Gastrocnemius medialis (tissue), 4 donors: ENCODE measurements around the gene RILPL1. TPM values are rescaled to one million over a fixed set of nuclear protein-coding genes. Genes with fewer than 3 reads are reported as not detected.
A peak's percentile ranks its signal among the peaks of the same experiment; 100 is the strongest.
"Not testable (repeated sequence)": the region's sequence is repeated elsewhere in the genome, so short reads cannot be mapped to it uniquely, and the experiment has no call there.

Experiments
- ATAC-seq, 2 donors: fragments of 150-250 bp; one replicate each; pipeline ENCODE4 v1.9.1; 2016
- DNase-seq, 2 donors: peaks; one replicate each; pipeline ENCODE4 v3.0.0-alpha.2; 2019
- H3K27ac ChIP-seq, 4 donors: fragments of 200-600 bp; sonication (generic); 1 replicate in 1 of 4; 2 replicates in 3 of 4; pipeline ENCODE4 v1.5.1; 2016 to 2018; ENCODE audit warnings: mild to moderate bottlenecking in 2 of 4, moderate library complexity in 1 of 4
- H3K27me3 ChIP-seq, 3 donors: fragments of 200-600 bp; sonication (generic) in 2 of 3; 1 replicate in 1 of 3; 2 replicates in 2 of 3; pipeline versions ENCODE4 v1.5.1 to v1.6.0; 2016 to 2019; ENCODE audit warnings: mild to moderate bottlenecking in 1 of 3, moderate library complexity in 1 of 3
- H3K36me3 ChIP-seq, 2 donors: fragments of 200-600 bp; sonication (generic) in 1 of 2; one replicate each; pipeline ENCODE4 v1.5.1; 2017 to 2018
- H3K4me1 ChIP-seq, 2 donors: fragments of 200-600 bp; sonication (generic) in 1 of 2; one replicate each; pipeline ENCODE4 v1.5.1; 2016 to 2017; ENCODE audit warnings: mild to moderate bottlenecking in 2 of 2
- H3K4me3 ChIP-seq, 4 donors: fragments of 200-600 bp; sonication (generic) in 3 of 4; 1 replicate in 1 of 4; 2 replicates in 3 of 4; pipeline ENCODE4 v1.5.1; 2016 to 2019; ENCODE audit warnings: mild to moderate bottlenecking in 2 of 4
- H3K9me3 ChIP-seq, 3 donors: fragments of 200-600 bp; sonication (generic) in 2 of 3; 1 replicate in 1 of 3; 2 replicates in 2 of 3; pipeline ENCODE4 v1.5.1; 2016 to 2019
- CTCF ChIP-seq, 5 experiments: fragments of 450-650 bp in 3 of 5; fragments of 200-600 bp in 2 of 5; sonication (generic) in 2 of 5; IDR thresholded peaks in 4 of 5; conservative IDR thresholded peaks in 1 of 5; 1 replicate in 4 of 5; 2 replicates in 1 of 5; pipeline ENCODE4 v1.5.1; 2016 to 2019; ENCODE audit warnings: antibody characterized with exemption in 5 of 5, mild to moderate bottlenecking in 3 of 5, moderate library complexity in 3 of 5
- POLR2A ChIP-seq, 2 donors: fragments of 450-650 bp; IDR thresholded peaks; one replicate each; pipeline ENCODE4 v1.6.1; 2017; ENCODE audit warnings: antibody characterized with exemption in 2 of 2, mild to moderate bottlenecking in 2 of 2, moderate library complexity in 2 of 2
- in situ Hi-C, 4 donors: fragments of 200-750 bp; cut with MboI; loops; one replicate each; pipeline versions ENCODE4 v1.15.0 to v1.8.0; 2017; ENCODE audit warnings: low sequenced_read_pairs in 4 of 4
- intact Hi-C: fragments of 100-400 bp; cut with DNase I; formaldehyde crosslinking; loops from one replicate; pipeline ENCODE4 v1.15.1; 2023; ENCODE audit warnings: low total_unique reads
- total RNA-seq, 4 donors: library from RNA; depleted of rRNA; stranded (reverse); fragments of >200 nt; gene quantifications; one replicate each; pipeline versions ENCODE4 v1.1.0 to v1.2.3, GENCODE V29; 2016

The RILPL1 gene
- total RNA-seq, 4 donors from 2014 or later: 33.4 to 65.3 (median 40.6) TPM

GRCh38 chr12:123465084-123465483 lies 68.4 kb downstream of the RILPL1 start:
- peaks cover 12 to 21% of the 10 kb centered on the region in 2 donors for H3K4me1 ChIP-seq
- DNase-seq (no peak), ATAC-seq (peak in 1 of 2 donors; percentile 57)
- TF ChIP-seq POLR2A (IDR thresholded peaks at IDR 0.05) (no peak), CTCF (IDR thresholded peaks at IDR 0.05 in 4 of 5, conservative IDR thresholded peaks at IDR 0.05 in 1 of 5) (no peak)
- H3K36me3 ChIP-seq: peaks cover 0 to 15% of the 10 kb centered on the region in 2 donors
- H3K4me3 ChIP-seq: no peak overlapping the region
- H3K9me3 ChIP-seq: no peaks in the 10 kb centered on the region
- H3K27me3 ChIP-seq: no peaks in the 10 kb centered on the region
- peak overlapping the region; percentile 36 to 45 (median 40) for H3K27ac ChIP-seq
- in situ Hi-C loops (no loop called here), intact Hi-C loops (no loop called here)

- in situ Hi-C loops, ATAC-seq, H3K27me3 ChIP-seq, H3K4me3 ChIP-seq, H3K9me3 ChIP-seq, intact Hi-C loops, DNase-seq: not testable (repeated sequence)
- peak overlapping the region in 1 of 4 donors; percentile 48 for H3K27ac ChIP-seq
- peaks cover 24 to 29% of the 10 kb centered on the region in 2 donors for H3K4me1 ChIP-seq
- H3K36me3 ChIP-seq: peaks cover 0 to 15% of the 10 kb centered on the region in 2 donors
Measured at GRCh38 chr12:123463174-123463573, 70.3 kb downstream of the RILPL1 start.

GRCh38 chr12:123457980-123458779 lies 75.3 kb downstream of the RILPL1 start, which contains the start of gene SNRNP35:
Gene SNRNP35, plus strand, starts transcription at chr12:123458139. Its CDS starts 7,402 bp downstream, at chr12:123465541.
- no peaks in the 10 kb centered on the region for H3K27me3 ChIP-seq
- in situ Hi-C loops: loop anchor here in 1 of 4 donors (5.0 kb wide), 1 partner anchor 124 kb away; the partner anchor contains the start of gene TMED2
- peaks cover 8 to 12% of the 10 kb centered on the region in 2 donors for H3K4me1 ChIP-seq
- H3K4me3 ChIP-seq: peak within 1 kb of the TSS; percentile 63 to 98 (median 89)
- peak within 1 kb of the TSS; percentile 86 to 99 (median 98) for H3K27ac ChIP-seq
- H3K36me3 ChIP-seq: no peaks in the 10 kb centered on the region
- ATAC-seq (peak; percentile 86), DNase-seq (peak; percentile 48 to 71)
- TF ChIP-seq CTCF (IDR thresholded peaks at IDR 0.05 in 4 of 5, conservative IDR thresholded peaks at IDR 0.05 in 1 of 5) (no peak), POLR2A (IDR thresholded peaks at IDR 0.05) (peak; percentile 51 to 55)
- intact Hi-C loops: loop anchor here (1.0 to 5.0 kb wide), 4 partner anchors 21 to 126 kb away; partner anchors contain the start of genes RILPL1, RILPL2 and TMED2
- no peaks in the 10 kb centered on the region for H3K9me3 ChIP-seq

GRCh38 chr12:123453165-123453564 lies 80.4 kb downstream of the RILPL1 start:
- no peaks in the 10 kb centered on the region for H3K4me1 ChIP-seq
- no peaks in the 10 kb centered on the region for H3K36me3 ChIP-seq
- no peak overlapping the region for H3K27ac ChIP-seq
- intact Hi-C loops (no loop called here), in situ Hi-C loops (no loop called here)
- ATAC-seq (no peak), DNase-seq (no peak)
- H3K4me3 ChIP-seq: no peak overlapping the region
- no peaks in the 10 kb centered on the region for H3K9me3 ChIP-seq
- H3K27me3 ChIP-seq: no peaks in the 10 kb centered on the region
- TF ChIP-seq CTCF (IDR thresholded peaks at IDR 0.05 in 4 of 5, conservative IDR thresholded peaks at IDR 0.05 in 1 of 5) (no peak), POLR2A (IDR thresholded peaks at IDR 0.05) (no peak)

DNA sequence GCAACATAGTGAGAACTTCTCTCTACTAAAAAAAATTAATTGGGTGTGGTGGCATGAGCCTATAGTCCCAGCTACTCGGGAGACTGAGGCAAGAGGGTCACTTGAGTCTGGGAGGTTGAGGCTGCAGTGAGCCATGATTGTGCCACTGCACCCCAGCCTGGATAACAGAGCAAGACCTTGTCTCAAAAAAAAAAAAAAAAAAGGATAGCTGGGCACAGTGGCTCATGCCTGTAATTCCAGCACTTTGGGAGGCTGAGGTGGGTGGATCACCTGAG lies 81.3 kb downstream of the RILPL1 start:
- H3K4me3 ChIP-seq, H3K27ac ChIP-seq, DNase-seq, ATAC-seq, intact Hi-C loops, H3K4me1 ChIP-seq, H3K9me3 ChIP-seq, H3K27me3 ChIP-seq, H3K36me3 ChIP-seq, in situ Hi-C loops: not testable (repeated sequence)
